HepG2 (cell line): Measurements from ENCODE around the gene RPS14. TPM values are rescaled to one million over a fixed set of nuclear protein-coding genes. Genes with fewer than 3 reads are reported as not detected.
A peak's percentile ranks its signal among the peaks of the same experiment; 100 is the strongest.

Experiments
- ATF7 ChIP-seq, 2 experiments: fragments of 450-650 bp in 1 of 2; sonication (generic) in 1 of 2; formaldehyde crosslinking in 1 of 2; IDR thresholded peaks; 2 replicates each; pipeline versions ENCODE4 v1.4.0 to v1.6.1; 2016 to 2020; ENCODE audit warnings: antibody characterized with exemption in 1 of 2, mild to moderate bottlenecking in 1 of 2, missing genetic modification reagents in 1 of 2
- DNMT3B ChIP-seq: conservative IDR thresholded peaks from 2 replicates; pipeline ENCODE4 v1.6.1; 2016; ENCODE audit warnings: missing biosample characterization, control low read depth
- FOXP4 ChIP-seq: sonication (generic); formaldehyde crosslinking; IDR thresholded peaks from 2 replicates; pipeline ENCODE4 v1.4.0; 2020; ENCODE audit warnings: missing genetic modification reagents
- NR1H2 ChIP-seq: sonication (generic); formaldehyde crosslinking; IDR thresholded peaks from 2 replicates; pipeline ENCODE4 v1.8.1; 2022; ENCODE audit warnings: low read depth, missing genetic modification reagents, borderline replicate concordance
- SALL2 ChIP-seq: sonication (generic); formaldehyde crosslinking; IDR thresholded peaks from 2 replicates; pipeline ENCODE4 v1.8.1; 2023; ENCODE audit warnings: mild to moderate bottlenecking, missing genetic modification reagents, inconsistent platforms
- SIX1 ChIP-seq: sonication (generic); formaldehyde crosslinking; IDR thresholded peaks from 2 replicates; pipeline ENCODE4 v1.4.0; 2020; ENCODE audit warnings: missing genetic modification reagents, borderline replicate concordance
- SNAPC5 ChIP-seq: sonication (generic); formaldehyde crosslinking; IDR thresholded peaks from 2 replicates; pipeline ENCODE4 v1.8.1; 2023; ENCODE audit warnings: mild to moderate bottlenecking, missing genetic modification reagents, borderline replicate concordance
- THAP9 ChIP-seq: sonication (generic); formaldehyde crosslinking; IDR thresholded peaks from 2 replicates; pipeline ENCODE4; 2020; ENCODE audit warnings: missing genetic modification reagents, mild to moderate bottlenecking, borderline replicate concordance
- ZMYM2 ChIP-seq: sonication (generic); formaldehyde crosslinking; IDR thresholded peaks from 2 replicates; pipeline ENCODE4 v1.8.0; 2022; ENCODE audit warnings: mild to moderate bottlenecking, missing genetic modification reagents
- ZNF253 ChIP-seq: sonication (generic); formaldehyde crosslinking; IDR thresholded peaks from 2 replicates; pipeline ENCODE4 v1.8.0; 2022; ENCODE audit warnings: mild to moderate bottlenecking, missing genetic modification reagents, borderline replicate concordance
- ZXDC ChIP-seq: sonication (generic); formaldehyde crosslinking; IDR thresholded peaks from 2 replicates; pipeline ENCODE4 v1.5.0; 2020; ENCODE audit warnings: mild to moderate bottlenecking, missing genetic modification reagents
- polyA plus RNA-seq, 8 experiments: library from polyadenylated mRNA; depleted of rRNA in 3 of 8; stranded (reverse) in 7 of 8; unstranded in 1 of 8; fragments of >200 nt; fragmentation: Illumina TruSeq in 4 of 8; extraction: Trizol in 4 of 8; gene quantifications; 2 replicates each; pipeline versions ENCODE4 v1.2.1 to v1.2.3, GENCODE V29; 2011 to 2016; ENCODE audit warnings: low read depth in 4 of 8, missing spikeins in 1 of 8, mixed read lengths in 1 of 8; ENCODE audit not compliant: insufficient read depth in 1 of 8
- total RNA-seq, 5 experiments: library from RNA; depleted of rRNA; stranded (reverse); fragments of >200 nt; fragmentation: Illumina TruSeq; extraction: Trizol; gene quantifications; 2 replicates each; pipeline ENCODE4 v1.2.3, GENCODE V29; 2016; ENCODE audit warnings: low read depth in 1 of 5
- TF ChIP-seq, protein P1 (sequence below), 2 experiments: sonication (generic) in 1 of 2; formaldehyde crosslinking in 1 of 2; IDR thresholded peaks; 2 replicates each; pipeline versions ENCODE4 v1.4.0 to v1.6.1; 2018 to 2020; ENCODE audit warnings: missing genetic modification reagents in 2 of 2, borderline replicate concordance in 1 of 2, low read depth in 1 of 2, mild to moderate bottlenecking in 1 of 2, missing biosample characterization in 1 of 2
- TF ChIP-seq, protein P2 (sequence below): sonication (generic); formaldehyde crosslinking; IDR thresholded peaks from 2 replicates; pipeline ENCODE4 v1.5.0; 2020; ENCODE audit warnings: mild to moderate bottlenecking, missing genetic modification reagents

Gene RPS14
- total and polyA plus RNA-seq, 2 of the 13 experiments (the other 11 are each of a cell fraction or from before 2014, with no cell fraction given): 2,116 to 3,295 TPM

GRCh38 chr5:150449517-150450339, at the start of gene RPS14 (continued):
- TF ChIP-seq, protein P1, sequence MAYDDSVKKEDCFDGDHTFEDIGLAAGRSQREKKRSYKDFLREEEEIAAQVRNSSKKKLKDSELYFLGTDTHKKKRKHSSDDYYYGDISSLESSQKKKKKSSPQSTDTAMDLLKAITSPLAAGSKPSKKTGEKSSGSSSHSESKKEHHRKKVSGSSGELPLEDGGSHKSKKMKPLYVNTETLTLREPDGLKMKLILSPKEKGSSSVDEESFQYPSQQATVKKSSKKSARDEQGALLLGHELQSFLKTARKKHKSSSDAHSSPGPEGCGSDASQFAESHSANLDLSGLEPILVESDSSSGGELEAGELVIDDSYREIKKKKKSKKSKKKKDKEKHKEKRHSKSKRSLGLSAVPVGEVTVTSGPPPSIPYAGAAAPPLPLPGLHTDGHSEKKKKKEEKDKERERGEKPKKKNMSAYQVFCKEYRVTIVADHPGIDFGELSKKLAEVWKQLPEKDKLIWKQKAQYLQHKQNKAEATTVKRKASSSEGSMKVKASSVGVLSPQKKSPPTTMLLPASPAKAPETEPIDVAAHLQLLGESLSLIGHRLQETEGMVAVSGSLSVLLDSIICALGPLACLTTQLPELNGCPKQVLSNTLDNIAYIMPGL (CRISPR knock-in tag; IDR thresholded peaks at IDR 0.05; ENCODE audit: borderline replicate concordance in 1 of 2, low read depth in 1 of 2): peak; percentile 93 to 95; a peak in 3 of 4 replicates
- no peak for TF ChIP-seq NR1H2 (CRISPR knock-in tag)
- no peak for TF ChIP-seq SIX1 (CRISPR knock-in tag)
- 0 out of 2 replicates have a peak, but pooled peaks have one; percentile 58 for TF ChIP-seq ZXDC (CRISPR knock-in tag)
- TF ChIP-seq ATF7 (IDR thresholded peaks at IDR 0.05): no peak
- TF ChIP-seq ATF7 (CRISPR knock-in tag; IDR thresholded peaks at IDR 0.05): peak; percentile 39
- TF ChIP-seq ZNF253 (CRISPR knock-in tag): no peak
- TF ChIP-seq THAP9 (CRISPR knock-in tag): peak; percentile 99
- 0 out of 2 replicates have a peak, but pooled peaks have one; percentile 83 for TF ChIP-seq SALL2 (CRISPR knock-in tag)
- TF ChIP-seq, protein P2, sequence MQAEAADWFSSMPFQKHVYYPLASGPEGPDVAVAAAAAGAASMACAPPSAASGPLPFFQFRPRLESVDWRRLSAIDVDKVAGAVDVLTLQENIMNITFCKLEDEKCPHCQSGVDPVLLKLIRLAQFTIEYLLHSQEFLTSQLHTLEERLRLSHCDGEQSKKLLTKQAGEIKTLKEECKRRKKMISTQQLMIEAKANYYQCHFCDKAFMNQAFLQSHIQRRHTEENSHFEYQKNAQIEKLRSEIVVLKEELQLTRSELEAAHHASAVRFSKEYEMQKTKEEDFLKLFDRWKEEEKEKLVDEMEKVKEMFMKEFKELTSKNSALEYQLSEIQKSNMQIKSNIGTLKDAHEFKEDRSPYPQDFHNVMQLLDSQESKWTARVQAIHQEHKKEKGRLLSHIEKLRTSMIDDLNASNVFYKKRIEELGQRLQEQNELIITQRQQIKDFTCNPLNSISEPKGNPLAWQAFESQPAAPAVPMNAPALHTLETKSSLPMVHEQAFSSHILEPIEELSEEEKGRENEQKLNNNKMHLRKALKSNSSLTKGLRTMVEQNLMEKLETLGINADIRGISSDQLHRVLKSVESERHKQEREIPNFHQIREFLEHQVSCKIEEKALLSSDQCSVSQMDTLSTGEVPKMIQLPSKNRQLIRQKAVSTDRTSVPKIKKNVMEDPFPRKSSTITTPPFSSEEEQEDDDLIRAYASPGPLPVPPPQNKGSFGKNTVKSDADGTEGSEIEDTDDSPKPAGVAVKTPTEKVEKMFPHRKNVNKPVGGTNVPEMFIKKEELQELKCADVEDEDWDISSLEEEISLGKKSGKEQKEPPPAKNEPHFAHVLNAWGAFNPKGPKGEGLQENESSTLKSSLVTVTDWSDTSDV (CRISPR knock-in tag): peak; percentile 50; the same call in 1 of the 2 replicates
- peak; percentile 72; the same call in 1 of the 2 replicates for TF ChIP-seq FOXP4
- no peak for TF ChIP-seq DNMT3B
- peak; percentile 99 for TF ChIP-seq ZMYM2 (CRISPR knock-in tag)
- TF ChIP-seq SNAPC5 (CRISPR knock-in tag): no peak
